ENCODE results near the gene CAMTA1.
A peak's percentile ranks its signal among the peaks of the same experiment; 100 is the strongest.
"Not testable (repeated sequence)": the region's sequence is repeated elsewhere in the genome, so short reads cannot be mapped to it uniquely, and the experiment has no call there.

CAMTA1 gene

DNA sequence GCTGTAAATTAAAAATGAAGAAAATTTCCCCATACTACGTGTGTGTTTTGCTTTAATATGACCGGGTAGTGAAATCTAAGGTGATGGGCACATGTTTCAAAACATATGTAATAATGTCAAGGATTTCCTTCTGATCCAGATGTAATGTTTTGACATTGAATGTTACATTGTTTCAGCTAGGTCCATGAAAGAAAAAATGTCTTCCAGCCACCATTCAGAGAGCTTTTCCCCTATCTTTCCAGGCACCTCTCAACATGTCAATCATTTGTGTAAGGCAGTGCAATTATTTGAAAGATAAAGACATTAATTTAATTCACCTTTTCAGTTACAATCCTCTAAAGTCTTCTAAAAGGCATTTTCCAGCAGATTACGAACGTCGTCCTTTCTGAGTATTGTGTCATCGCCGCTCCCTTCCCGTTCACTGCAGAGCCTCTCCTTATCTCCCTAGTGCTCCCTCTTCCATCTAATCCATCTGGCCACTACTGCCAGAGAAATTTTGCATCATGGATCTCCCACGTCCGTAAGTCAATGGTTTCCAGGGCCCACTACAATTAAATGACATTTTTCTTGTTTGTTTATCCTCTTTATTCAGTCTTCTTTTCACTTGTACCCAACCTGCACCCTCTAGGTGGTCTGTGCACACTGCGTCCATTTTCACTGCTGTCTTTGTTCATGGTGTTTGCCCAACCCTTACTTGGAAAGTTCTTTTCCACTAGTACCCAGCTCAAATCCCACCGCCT lies 984.6 kb downstream of the CAMTA1 start:
- DNase-seq (ENCODE audit: low read depth in 3 of 3): no peak

GRCh38 chr1:7770669-7770996 lies 985.4 kb downstream of the CAMTA1 start:
- no peak for DNase-seq (ENCODE audit: low read depth in 3 of 3)

DNA sequence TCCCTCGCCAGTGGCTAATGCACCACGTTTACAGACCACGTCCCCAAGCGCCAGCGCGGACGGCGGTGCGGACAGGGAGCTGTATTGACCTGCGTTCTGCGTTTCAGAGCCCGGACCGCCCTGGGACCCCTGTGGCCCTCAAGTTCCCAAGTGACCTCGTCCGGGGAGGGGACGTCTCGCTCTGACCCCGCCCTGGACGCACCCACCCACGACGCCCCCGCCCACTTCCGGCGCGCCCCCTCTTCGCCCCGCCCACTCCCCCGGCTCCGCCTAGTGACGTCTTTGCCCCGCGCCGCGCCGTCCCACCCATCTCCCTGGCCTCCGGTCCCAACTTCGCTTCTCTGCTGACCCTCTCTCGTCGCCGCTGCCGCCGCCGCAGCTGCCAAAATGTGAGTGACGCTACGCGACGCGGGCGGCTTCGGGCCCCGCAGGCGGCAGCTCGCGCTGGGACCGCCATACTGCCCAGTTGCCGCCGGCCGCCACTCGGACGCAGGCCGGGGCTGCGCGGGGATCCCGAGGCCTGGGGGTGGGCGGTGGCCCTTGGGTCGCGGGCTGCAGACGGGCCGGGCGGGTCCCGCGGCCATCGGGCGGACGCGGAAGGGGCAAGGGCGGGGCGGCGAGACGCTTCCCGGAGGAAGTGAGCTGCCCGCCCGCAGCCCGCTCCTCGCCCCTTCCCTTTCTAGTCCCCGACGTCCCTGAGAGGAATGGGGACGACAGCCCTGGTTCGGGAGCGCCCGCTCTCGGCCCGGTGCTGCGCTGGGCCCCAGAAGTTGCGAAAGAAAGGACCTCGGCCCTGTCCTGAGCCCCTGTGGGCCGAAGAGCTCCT lies 986.0 kb downstream of the CAMTA1 start, which contains the start of gene VAMP3:
VAMP3 (plus strand) TSS at position 300 of the 826 bp plus-strand sequence; CDS start at position 388, 88 bp downstream.
- DNase-seq (ENCODE audit: low read depth in 3 of 3): peak; percentile 80 to 86 (median 83)

GRCh38 chr1:7771823-7772299 lies 986.6 kb downstream of the CAMTA1 start:
- DNase-seq (ENCODE audit: low read depth in 3 of 3): no peak

GRCh38 chr1:7777591-7777990 lies 992.3 kb downstream of the CAMTA1 start:
- DNase-seq (ENCODE audit: low read depth in 3 of 3): no peak

DNA sequence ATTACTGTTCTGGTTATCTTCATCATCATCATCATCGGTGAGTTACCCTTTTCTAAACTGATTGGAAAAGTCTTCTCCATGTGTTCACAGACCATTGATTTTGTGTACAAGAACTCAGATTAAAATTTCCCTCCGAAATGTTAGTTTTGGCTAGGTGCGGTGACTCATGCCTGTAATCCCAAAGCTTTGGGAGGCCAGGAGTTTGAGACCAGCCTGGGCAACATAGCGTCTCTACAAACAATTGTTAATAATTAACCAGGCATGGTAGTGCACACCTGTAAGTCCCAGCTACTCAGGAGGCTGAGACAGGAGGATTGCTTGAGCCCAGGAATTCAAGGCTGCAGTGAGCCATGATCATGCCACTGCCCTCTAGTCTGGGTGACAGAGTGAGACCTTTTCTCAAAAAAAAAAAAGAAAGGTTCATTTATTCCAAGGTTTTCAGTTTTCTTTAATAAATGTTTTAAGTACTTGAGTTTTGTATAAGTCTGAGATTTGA lies 992.9 kb downstream of the CAMTA1 start:
- DNase-seq (ENCODE audit: low read depth in 3 of 3): no peak

- DNase-seq (ENCODE audit: low read depth in 3 of 3): no peak
Measured at GRCh38 chr1:7780976-7781375, 995.7 kb downstream of the CAMTA1 start.

DNA sequence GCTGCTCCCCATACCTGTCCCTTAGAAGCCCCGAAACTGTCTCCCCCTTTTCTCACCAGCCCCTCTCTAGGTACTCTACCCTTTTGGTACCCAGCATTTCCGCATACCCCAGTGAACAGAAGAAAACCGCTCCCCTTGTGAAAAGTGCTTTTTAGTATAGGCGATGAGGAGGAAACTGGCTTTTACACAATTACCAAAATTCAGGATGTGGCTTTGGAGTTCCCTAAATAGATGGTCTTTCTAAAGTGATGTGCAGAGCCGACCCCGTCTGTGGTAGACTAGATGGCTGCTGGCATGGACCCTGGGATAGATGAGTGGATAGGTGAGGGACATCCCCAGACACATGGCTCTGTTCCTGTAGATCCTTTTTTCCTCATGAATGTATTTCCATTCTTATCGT lies 996.2 kb downstream of the CAMTA1 start:
- DNase-seq (ENCODE audit: low read depth in 3 of 3): no peak

DNA sequence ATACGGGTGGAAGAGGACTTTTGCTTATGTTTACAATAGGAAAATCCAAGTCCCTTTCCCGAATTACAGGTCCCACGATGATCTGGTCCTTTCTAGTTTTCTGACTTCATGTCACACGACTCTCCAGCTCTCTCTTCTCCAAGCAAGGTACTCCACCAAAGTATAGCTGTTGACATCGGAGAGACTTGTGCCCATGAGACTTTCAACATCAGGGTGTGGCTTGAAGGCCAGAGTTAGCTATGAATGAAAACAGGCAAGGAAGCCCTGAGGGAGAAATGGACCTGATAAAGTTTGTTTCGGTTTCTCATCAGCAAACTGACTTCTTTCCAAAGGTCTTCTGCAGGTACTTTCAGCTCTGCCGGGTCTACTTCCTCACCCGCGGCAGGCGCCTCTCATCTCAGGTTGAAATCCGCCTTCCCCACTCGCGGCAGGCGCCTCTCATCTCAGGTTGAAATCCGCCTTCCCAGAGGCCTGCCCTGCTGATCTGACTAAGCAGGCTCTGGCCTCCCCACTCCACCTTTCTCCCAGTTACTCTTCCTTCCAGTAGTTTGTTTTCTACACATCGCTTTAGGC lies 996.8 kb downstream of the CAMTA1 start:
- DNase-seq (ENCODE audit: low read depth in 3 of 3): no peak

DNA sequence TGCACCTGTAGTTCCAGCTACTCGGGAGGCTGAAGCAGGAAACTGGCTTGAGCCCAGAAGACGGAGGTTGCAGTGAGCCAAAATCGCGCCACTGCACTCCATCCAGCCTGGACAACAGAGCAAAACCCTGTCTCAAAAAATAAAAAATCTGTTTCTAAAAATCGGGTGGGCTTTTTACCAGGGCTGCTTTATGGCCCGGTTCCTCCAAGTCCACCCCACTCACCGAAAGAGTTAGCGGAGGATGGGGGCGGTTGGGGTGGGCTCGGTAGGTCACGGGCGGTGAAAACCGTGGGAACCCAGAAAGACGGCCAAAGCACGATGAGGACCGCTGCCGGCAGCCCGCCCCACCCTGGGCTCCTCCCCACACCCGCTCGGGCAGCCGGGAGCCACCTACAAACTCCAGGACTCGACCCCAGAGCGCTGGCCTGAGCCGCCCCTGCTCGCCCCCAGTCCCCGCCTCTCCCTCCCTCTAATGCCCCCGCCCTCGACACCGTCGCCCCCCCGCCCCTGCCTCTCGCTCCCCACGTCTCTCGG lies 998.0 kb downstream of the CAMTA1 start:
- DNase-seq (ENCODE audit: low read depth in 3 of 3): peak in 2 of 3 donors; percentile 6 to 21

- DNase-seq (ENCODE audit: low read depth in 3 of 3): peak; percentile 78 to 87 (median 78)
Measured at GRCh38 chr1:7783826-7784491, 998.7 kb downstream of the CAMTA1 start, which contains the start of gene PER3. PER3 (plus strand) TSS chr1:7784291; CDS start chr1:7784878, 587 bp downstream.

GRCh38 chr1:7784492-7785071 lies 999.3 kb downstream of the CAMTA1 start:
- no peak for DNase-seq (ENCODE audit: low read depth in 3 of 3)

GRCh38 chr1:7785108-7785507 lies 999.9 kb downstream of the CAMTA1 start:
- DNase-seq (ENCODE audit: low read depth in 3 of 3): no peak

GRCh38 chr1:7786795-7787194 lies 1001.5 kb downstream of the CAMTA1 start:
- no peak for DNase-seq (ENCODE audit: low read depth in 3 of 3)

DNA sequence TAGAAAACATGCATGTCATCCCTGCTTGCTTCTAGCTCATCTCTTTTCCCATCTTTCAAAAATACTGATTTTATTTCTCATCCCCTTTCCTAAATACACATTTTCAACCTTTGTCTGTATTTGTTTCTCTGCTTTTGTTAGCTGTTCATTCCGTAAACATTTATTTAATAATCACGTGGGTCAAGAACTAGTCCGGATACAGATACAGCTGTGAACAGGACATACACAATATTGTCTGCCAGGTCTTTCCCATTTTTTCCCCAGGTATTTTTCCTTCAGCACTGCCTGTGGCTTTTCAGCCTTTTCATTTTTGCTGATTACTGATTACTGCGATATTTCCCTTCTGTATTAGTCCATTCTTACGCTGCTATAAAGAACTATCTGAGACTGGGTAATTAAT lies 1004.6 kb downstream of the CAMTA1 start:
- DNase-seq (ENCODE audit: low read depth in 3 of 3): no peak

GRCh38 chr1:7791027-7791426 lies 1005.8 kb downstream of the CAMTA1 start:
- DNase-seq (ENCODE audit: low read depth in 3 of 3): not testable (repeated sequence)

DNA sequence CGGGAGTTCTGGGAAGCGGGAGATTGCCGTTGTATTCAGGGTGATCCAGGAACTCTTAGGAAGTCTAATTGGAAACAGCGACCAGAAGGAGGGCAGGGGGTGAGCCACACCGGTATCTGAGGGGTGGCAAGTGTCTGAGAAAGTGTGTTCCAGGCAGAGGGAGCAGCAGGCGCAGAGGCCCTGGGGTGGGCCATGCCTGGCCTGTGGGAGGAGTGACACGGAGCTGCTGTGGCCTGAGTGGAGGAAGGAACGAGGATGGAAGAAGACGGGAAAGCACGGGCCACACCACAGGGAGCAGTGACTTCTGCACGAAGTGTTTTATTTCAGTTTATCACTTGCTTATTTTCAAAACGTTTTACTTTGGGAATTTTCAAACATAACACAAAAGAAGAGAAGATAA lies 1010.2 kb downstream of the CAMTA1 start:
- DNase-seq (ENCODE audit: low read depth in 3 of 3): no peak

- no peak for DNase-seq (ENCODE audit: low read depth in 3 of 3)
Measured at GRCh38 chr1:7805460-7805859, 1020.2 kb downstream of the CAMTA1 start.

DNA sequence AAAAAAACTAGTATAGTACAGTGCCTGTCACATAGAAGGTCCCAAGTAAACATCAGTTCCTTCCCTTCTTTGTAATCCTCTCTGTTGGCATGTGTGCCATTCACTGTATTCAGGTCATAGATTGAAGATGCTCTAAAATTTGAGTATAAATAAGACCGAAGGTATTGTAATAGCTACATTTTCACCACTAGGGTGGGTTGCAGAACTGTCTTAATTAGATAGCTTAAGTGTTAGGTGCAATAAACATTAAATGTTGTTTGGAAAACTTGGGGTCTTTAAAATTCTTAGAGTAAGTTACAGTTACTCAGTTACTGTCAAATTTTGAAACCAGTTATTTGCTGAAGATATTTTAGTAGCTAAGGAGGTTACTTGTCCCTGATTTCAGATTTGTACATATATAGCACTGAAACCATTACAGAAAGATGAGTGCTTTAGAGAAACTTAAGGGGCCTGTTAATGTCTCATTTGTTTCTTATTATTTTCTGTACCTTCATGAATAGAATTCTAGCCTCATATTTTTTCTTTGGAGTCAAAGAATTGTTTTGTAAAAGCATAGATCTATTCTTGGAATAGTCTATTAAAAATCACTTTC lies 1023.1 kb downstream of the CAMTA1 start:
- DNase-seq (ENCODE audit: low read depth in 3 of 3): no peak

DNA sequence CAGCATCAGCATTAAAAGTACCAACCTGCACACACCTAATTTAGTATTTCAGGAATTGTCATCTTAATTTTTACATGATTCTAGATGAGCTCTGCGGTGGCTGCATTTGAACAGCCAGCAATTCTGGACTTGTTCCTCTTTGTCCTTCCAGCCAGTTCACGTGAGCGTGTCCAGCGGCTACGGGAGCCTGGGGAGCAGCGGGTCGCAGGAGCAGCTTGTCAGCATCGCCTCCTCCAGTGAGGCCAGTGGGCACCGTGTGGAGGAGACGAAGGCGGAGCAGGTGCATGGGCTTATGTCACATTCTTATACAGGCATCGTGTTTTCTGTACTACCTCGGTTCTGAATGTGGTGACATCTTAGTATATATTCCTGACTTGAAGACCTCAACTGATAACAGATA lies 1024.5 kb downstream of the CAMTA1 start:
- DNase-seq (ENCODE audit: low read depth in 3 of 3): no peak

GRCh38 chr1:7810395-7810794 lies 1025.1 kb downstream of the CAMTA1 start:
- peak in 2 of 3 donors; percentile 11 to 21 for DNase-seq (ENCODE audit: low read depth in 3 of 3)

Data from stimulated activated CD4-positive, alpha-beta T cell treated with anti-CD3 and anti-CD28 coated beads, TNF-alpha, amount 100 ng/mL, for 48 hours (primary cell).